OCI-LY1 (cell line): ENCODE results near the gene RBM47.
A peak's percentile ranks its signal among the peaks of the same experiment; 100 is the strongest.

Experiments
- H2AFZ ChIP-seq: fragments of 200-600 bp; sonication (generic), shearing (Covaris generic); 2 replicates; pipeline ENCODE4 v1.6.0; 2014; ENCODE audit warnings: antibody characterized with exemption, mild to moderate bottlenecking, low read length
- H3F3A ChIP-seq: fragments of 200-600 bp; sonication (generic), shearing (Covaris generic); 2 replicates; pipeline ENCODE4 v1.6.0; 2014; ENCODE audit warnings: mild to moderate bottlenecking, antibody characterized with exemption, low read length, moderate library complexity; ENCODE audit not compliant: insufficient read depth
- H3K27ac ChIP-seq: fragments of 200-600 bp; sonication (generic); 2 replicates; pipeline ENCODE4 v1.5.1; 2014; ENCODE audit warnings: low read length, mixed run types, mild to moderate bottlenecking, low read depth; ENCODE audit not compliant: poor library complexity, severe bottlenecking
- H3K27me3 ChIP-seq: fragments of 200-600 bp; sonication (generic); 2 replicates; pipeline ENCODE4 v1.6.0; 2014; ENCODE audit warnings: antibody characterized with exemption, mild to moderate bottlenecking, low read length, moderate library complexity; ENCODE audit not compliant: insufficient read depth
- H3K36me3 ChIP-seq: fragments of 200-600 bp; sonication (generic); 2 replicates; pipeline ENCODE4 v1.6.1; 2014; ENCODE audit warnings: mild to moderate bottlenecking, antibody characterized with exemption, low read length, moderate library complexity, mixed read lengths; ENCODE audit not compliant: insufficient read depth
- H3K4me1 ChIP-seq: fragments of 200-600 bp; sonication (generic); 2 replicates; pipeline ENCODE4 v1.5.1; 2014; ENCODE audit warnings: mild to moderate bottlenecking, low read length, moderate library complexity; ENCODE audit not compliant: insufficient read depth, severe bottlenecking
- H3K4me2 ChIP-seq: fragments of 200-600 bp; sonication (generic), shearing (Covaris generic); 2 replicates; pipeline ENCODE4 v1.6.1; 2014; ENCODE audit warnings: low read length
- H3K4me3 ChIP-seq: fragments of 200-600 bp; sonication (generic); 2 replicates; pipeline ENCODE4 v1.5.1; 2014; ENCODE audit warnings: low read length, low read depth, mild to moderate bottlenecking, mixed read lengths; ENCODE audit not compliant: poor library complexity, severe bottlenecking
- H3K79me2 ChIP-seq: fragments of 200-600 bp; shearing (Covaris generic); 2 replicates; pipeline ENCODE4 v1.6.1; 2016; ENCODE audit warnings: mixed run types, low read length, mixed read lengths; ENCODE audit not compliant: insufficient read depth
- H3K9ac ChIP-seq: fragments of 200-600 bp; sonication (generic), shearing (Covaris generic); 2 replicates; pipeline ENCODE4 v1.6.1; 2014; ENCODE audit warnings: mild to moderate bottlenecking, low read length, mixed read lengths
- H3K9me2 ChIP-seq: fragments of 200-600 bp; sonication (generic), shearing (Covaris generic); 2 replicates; pipeline ENCODE4 v1.6.1; 2014; ENCODE audit warnings: low read depth, mild to moderate bottlenecking, low read length, mixed read lengths
- H3K9me3 ChIP-seq: fragments of 200-600 bp; shearing (Covaris generic); 2 replicates; pipeline ENCODE4 v1.6.1; 2014; ENCODE audit warnings: low read length, mixed read lengths
- H4K20me1 ChIP-seq: fragments of 200-600 bp; sonication (generic), shearing (Covaris generic); 2 replicates; pipeline ENCODE4 v1.6.0; 2016; ENCODE audit warnings: mild to moderate bottlenecking, low read length; ENCODE audit not compliant: insufficient read depth
- CTCF ChIP-seq: fragments of 200-600 bp; sonication (generic), shearing (Covaris generic); IDR thresholded peaks from 2 replicates; pipeline ENCODE4 v1.5.1; 2017; ENCODE audit warnings: mild to moderate bottlenecking, antibody characterized with exemption, low read length, moderate library complexity, mixed read lengths
- EZH2 ChIP-seq: fragments of 200-600 bp; sonication (generic), shearing (Covaris generic); IDR thresholded peaks from 2 replicates; pipeline ENCODE4 v1.8.0; 2017; ENCODE audit warnings: borderline replicate concordance, mixed run types, mild to moderate bottlenecking, antibody characterized with exemption, low read length, moderate library complexity, mixed read lengths

RBM47 gene

GRCh38 chr4:40544221-40544620 lies 85.4 kb downstream of the RBM47 start:
- H3K9me3 ChIP-seq: no peaks in the 10 kb centered on the region
- no peaks in the 10 kb centered on the region for H3K4me1 ChIP-seq
- H3K4me2 ChIP-seq: no peak overlapping the region
- H3K36me3 ChIP-seq: no peaks in the 10 kb centered on the region
- H3K27me3 ChIP-seq: no peaks in the 10 kb centered on the region
- H4K20me1 ChIP-seq: no peaks in the 10 kb centered on the region
- H2AFZ ChIP-seq: no peak overlapping the region
- no peak overlapping the region for H3K27ac ChIP-seq
- H3K9me2 ChIP-seq: no peaks in the 10 kb centered on the region
- TF ChIP-seq EZH2 (no peak), CTCF (no peak)
- H3K4me3 ChIP-seq: no peak overlapping the region
- H3K79me2 ChIP-seq: no peaks in the 10 kb centered on the region
- no peak overlapping the region for H3K9ac ChIP-seq
- H3F3A ChIP-seq: no peaks in the 10 kb centered on the region

- Histone ChIP-seq H3K27me3 (no peaks in the 10 kb centered on the region), H3K9me3 (no peaks in the 10 kb centered on the region), H3K36me3 (no peaks in the 10 kb centered on the region), H3K4me3 (no peak overlapping the region), H3K4me1 (peaks cover 7% of the 10 kb centered on the region), H3K9me2 (no peaks in the 10 kb centered on the region), H4K20me1 (no peaks in the 10 kb centered on the region), H3K79me2 (no peaks in the 10 kb centered on the region), H3K4me2 (no peak overlapping the region), H3F3A (no peaks in the 10 kb centered on the region), H2AFZ (no peak overlapping the region), H3K27ac (no peak overlapping the region), H3K9ac (no peak overlapping the region)
- TF ChIP-seq CTCF (no peak), EZH2 (no peak)
Measured at GRCh38 chr4:40540800-40541199, 88.9 kb downstream of the RBM47 start.

- no peaks in the 10 kb centered on the region for H3K36me3 ChIP-seq
- TF ChIP-seq CTCF (no peak), EZH2 (no peak)
- no peaks in the 10 kb centered on the region for H3F3A ChIP-seq
Measured at GRCh38 chr4:40536032-40536431, 93.6 kb downstream of the RBM47 start.

More at GRCh38 chr4:40536032-40536431, 93.6 kb downstream of the RBM47 start:
- Histone ChIP-seq H3K4me3 (no peak overlapping the region), H3K27me3 (no peaks in the 10 kb centered on the region), H3K79me2 (no peaks in the 10 kb centered on the region), H3K9me2 (no peaks in the 10 kb centered on the region), H3K9ac (no peak overlapping the region), H3K9me3 (no peaks in the 10 kb centered on the region), H3K4me2 (peak overlapping the region; percentile 19; the same call in 1 of the 2 replicates), H2AFZ (no peak overlapping the region), H4K20me1 (no peaks in the 10 kb centered on the region), H3K4me1 (peaks cover 12% of the 10 kb centered on the region), H3K27ac (peak overlapping the region; percentile 50)
